Ishikawa (cell line): ENCODE results near the gene VASN.

Source experiments
- CEBPB ChIP-seq: IDR thresholded peaks from 2 replicates; pipeline ENCODE4 v1.6.1; 2012
- CREB1 ChIP-seq: IDR thresholded peaks from 2 replicates; pipeline ENCODE4 v1.6.1; 2012; ENCODE audit warnings: low read depth
- EGR1 ChIP-seq: IDR thresholded peaks from 2 replicates; pipeline ENCODE4 v1.6.1; 2012
- EP300 ChIP-seq: IDR thresholded peaks from 2 replicates; pipeline ENCODE4 v1.6.1; 2012; ENCODE audit warnings: borderline replicate concordance
- FOXM1 ChIP-seq: IDR thresholded peaks from 2 replicates; pipeline ENCODE4 v1.6.1; 2012; ENCODE audit warnings: low read depth, borderline replicate concordance
- MAX ChIP-seq: IDR thresholded peaks from 2 replicates; pipeline ENCODE4 v1.6.1; 2012
- NFIC ChIP-seq: IDR thresholded peaks from 2 replicates; pipeline ENCODE4 v1.6.1; 2012
- RAD21 ChIP-seq: IDR thresholded peaks from 2 replicates; pipeline ENCODE4 v1.6.1; 2012; ENCODE audit warnings: low read depth
- TAF1 ChIP-seq: IDR thresholded peaks from 2 replicates; pipeline ENCODE4 v1.6.1; 2012; ENCODE audit warnings: low read depth, mild to moderate bottlenecking
- TCF12 ChIP-seq: IDR thresholded peaks from 2 replicates; pipeline ENCODE4 v1.6.1; 2012; ENCODE audit warnings: low read depth
- TEAD4 ChIP-seq: IDR thresholded peaks from 2 replicates; pipeline ENCODE4 v1.6.1; 2012
- YY1 ChIP-seq: IDR thresholded peaks from 2 replicates; pipeline ENCODE4 v1.6.1; 2012; ENCODE audit warnings: low read depth
- ZBTB7A ChIP-seq: IDR thresholded peaks from 2 replicates; pipeline ENCODE4 v1.6.1; 2012; ENCODE audit warnings: low read depth
- TF ChIP-seq, protein P1 (sequence below): IDR thresholded peaks from 2 replicates; pipeline ENCODE4 v1.6.1; 2012
- TF ChIP-seq, protein P2 (sequence below): IDR thresholded peaks from 2 replicates; pipeline ENCODE4 v1.6.1; 2012; ENCODE audit warnings: low read depth, mild to moderate bottlenecking

Gene VASN

DNA sequence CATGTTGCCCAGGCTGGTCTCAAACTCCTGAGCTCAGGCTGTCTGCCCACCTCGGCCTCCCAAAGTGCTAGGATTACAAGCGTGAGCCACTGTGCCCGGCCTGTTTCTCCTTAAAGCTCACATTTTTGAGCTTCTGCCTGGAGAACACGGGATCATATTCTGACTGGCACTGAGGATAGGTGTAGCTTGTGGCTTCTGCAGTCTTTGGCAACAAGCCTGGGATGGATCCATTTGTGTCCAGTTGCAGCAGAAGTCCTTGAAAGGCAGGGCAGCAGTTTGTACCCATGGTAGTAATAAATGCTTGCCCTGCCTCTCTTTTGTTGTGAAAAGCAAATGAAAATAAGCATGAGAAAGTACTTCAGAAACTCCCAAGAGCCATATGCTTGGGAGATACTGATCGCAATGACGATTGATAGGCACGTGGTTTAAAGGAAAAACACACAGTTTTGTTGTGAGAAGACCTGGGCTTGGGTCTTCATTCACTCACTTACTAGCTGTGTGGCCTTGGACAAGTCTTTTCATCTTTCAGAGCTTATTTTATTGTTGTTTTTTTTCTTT lies 47.8 kb downstream of the VASN start:
- TF ChIP-seq FOXM1 (no peak), CEBPB (no peak), TEAD4 (no peak), TCF12 (no peak), EP300 (no peak), ZBTB7A (no peak), NFIC (no peak)

- no peak for TF ChIP-seq ZBTB7A
- TF ChIP-seq MAX: no peak
- no peak for TF ChIP-seq NFIC
- TF ChIP-seq CEBPB: no peak
- TF ChIP-seq FOXM1: no peak
- TF ChIP-seq, protein P1, sequence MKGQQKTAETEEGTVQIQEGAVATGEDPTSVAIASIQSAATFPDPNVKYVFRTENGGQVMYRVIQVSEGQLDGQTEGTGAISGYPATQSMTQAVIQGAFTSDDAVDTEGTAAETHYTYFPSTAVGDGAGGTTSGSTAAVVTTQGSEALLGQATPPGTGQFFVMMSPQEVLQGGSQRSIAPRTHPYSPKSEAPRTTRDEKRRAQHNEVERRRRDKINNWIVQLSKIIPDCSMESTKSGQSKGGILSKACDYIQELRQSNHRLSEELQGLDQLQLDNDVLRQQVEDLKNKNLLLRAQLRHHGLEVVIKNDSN: no peak
- TF ChIP-seq RAD21: no peak
- TF ChIP-seq EGR1: no peak
- no peak for TF ChIP-seq TCF12
- TF ChIP-seq EP300: no peak
- no peak for TF ChIP-seq TEAD4
- no peak for TF ChIP-seq YY1
- TF ChIP-seq CREB1: no peak
- TF ChIP-seq, protein P2, sequence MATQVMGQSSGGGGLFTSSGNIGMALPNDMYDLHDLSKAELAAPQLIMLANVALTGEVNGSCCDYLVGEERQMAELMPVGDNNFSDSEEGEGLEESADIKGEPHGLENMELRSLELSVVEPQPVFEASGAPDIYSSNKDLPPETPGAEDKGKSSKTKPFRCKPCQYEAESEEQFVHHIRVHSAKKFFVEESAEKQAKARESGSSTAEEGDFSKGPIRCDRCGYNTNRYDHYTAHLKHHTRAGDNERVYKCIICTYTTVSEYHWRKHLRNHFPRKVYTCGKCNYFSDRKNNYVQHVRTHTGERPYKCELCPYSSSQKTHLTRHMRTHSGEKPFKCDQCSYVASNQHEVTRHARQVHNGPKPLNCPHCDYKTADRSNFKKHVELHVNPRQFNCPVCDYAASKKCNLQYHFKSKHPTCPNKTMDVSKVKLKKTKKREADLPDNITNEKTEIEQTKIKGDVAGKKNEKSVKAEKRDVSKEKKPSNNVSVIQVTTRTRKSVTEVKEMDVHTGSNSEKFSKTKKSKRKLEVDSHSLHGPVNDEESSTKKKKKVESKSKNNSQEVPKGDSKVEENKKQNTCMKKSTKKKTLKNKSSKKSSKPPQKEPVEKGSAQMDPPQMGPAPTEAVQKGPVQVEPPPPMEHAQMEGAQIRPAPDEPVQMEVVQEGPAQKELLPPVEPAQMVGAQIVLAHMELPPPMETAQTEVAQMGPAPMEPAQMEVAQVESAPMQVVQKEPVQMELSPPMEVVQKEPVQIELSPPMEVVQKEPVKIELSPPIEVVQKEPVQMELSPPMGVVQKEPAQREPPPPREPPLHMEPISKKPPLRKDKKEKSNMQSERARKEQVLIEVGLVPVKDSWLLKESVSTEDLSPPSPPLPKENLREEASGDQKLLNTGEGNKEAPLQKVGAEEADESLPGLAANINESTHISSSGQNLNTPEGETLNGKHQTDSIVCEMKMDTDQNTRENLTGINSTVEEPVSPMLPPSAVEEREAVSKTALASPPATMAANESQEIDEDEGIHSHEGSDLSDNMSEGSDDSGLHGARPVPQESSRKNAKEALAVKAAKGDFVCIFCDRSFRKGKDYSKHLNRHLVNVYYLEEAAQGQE: no peak
- TF ChIP-seq TAF1: no peak
Observed at GRCh38 chr16:4420505-4421105, 49.0 kb downstream of the VASN start.

GRCh38 chr16:4425378-4426020 lies 53.9 kb downstream of the VASN start, which contains the start of gene DNAJA3:
Gene DNAJA3 (plus strand): TSS chr16:4425868. CDS start chr16:4425882, 14 bp downstream.
- TF ChIP-seq FOXM1: no peak
- no peak; the same call in 1 of the 2 replicates for TF ChIP-seq TCF12
- peak; percentile 78 for TF ChIP-seq CREB1
- TF ChIP-seq, protein P1: peak; percentile 51; the same call in 1 of the 2 replicates
- no peak for TF ChIP-seq EP300
- peak; percentile 100 for TF ChIP-seq TAF1
- TF ChIP-seq EGR1: 0 out of 2 replicates have a peak, but pooled peaks have one; percentile 17
- TF ChIP-seq, protein P2: no peak
- 0 out of 2 replicates have a peak, but pooled peaks have one; percentile 15 for TF ChIP-seq NFIC
- TF ChIP-seq TEAD4: 0 out of 2 replicates have a peak, but pooled peaks have one; percentile 21
- TF ChIP-seq RAD21: no peak
- no peak for TF ChIP-seq ZBTB7A
- peak; percentile 96 for TF ChIP-seq YY1
- TF ChIP-seq MAX: peak; percentile 91
- TF ChIP-seq CEBPB: peak; percentile 31; the same call in 1 of the 2 replicates

- peak; percentile 16; the same call in 1 of the 2 replicates for TF ChIP-seq TAF1
- TF ChIP-seq CREB1: no peak
- TF ChIP-seq, protein P2: no peak
- no peak for TF ChIP-seq TCF12
- TF ChIP-seq MAX: no peak; the same call in 1 of the 2 replicates
- TF ChIP-seq, protein P1: no peak
- no peak for TF ChIP-seq RAD21
- no peak for TF ChIP-seq TEAD4
- TF ChIP-seq ZBTB7A: no peak
- TF ChIP-seq NFIC: no peak
- no peak for TF ChIP-seq FOXM1
- 0 out of 2 replicates have a peak, but pooled peaks have one; percentile 10 for TF ChIP-seq EP300
Observed at GRCh38 chr16:4426021-4426684, 54.5 kb downstream of the VASN start.
